GM18498 (cell line): ENCODE data around the gene ZSWIM7.
A peak's percentile ranks its signal among the peaks of the same experiment; 100 is the strongest.

Source experiments
- ATAC-seq: cut with Tn5 transposase; IDR thresholded peaks from one replicate; pipeline ENCODE4 v1.9.1; 2021; ENCODE audit warnings: mild to moderate bottlenecking, moderate library complexity; ENCODE audit not compliant: unreplicated experiment

ZSWIM7 gene, protein sequence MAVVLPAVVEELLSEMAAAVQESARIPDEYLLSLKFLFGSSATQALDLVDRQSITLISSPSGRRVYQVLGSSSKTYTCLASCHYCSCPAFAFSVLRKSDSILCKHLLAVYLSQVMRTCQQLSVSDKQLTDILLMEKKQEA

DNA sequence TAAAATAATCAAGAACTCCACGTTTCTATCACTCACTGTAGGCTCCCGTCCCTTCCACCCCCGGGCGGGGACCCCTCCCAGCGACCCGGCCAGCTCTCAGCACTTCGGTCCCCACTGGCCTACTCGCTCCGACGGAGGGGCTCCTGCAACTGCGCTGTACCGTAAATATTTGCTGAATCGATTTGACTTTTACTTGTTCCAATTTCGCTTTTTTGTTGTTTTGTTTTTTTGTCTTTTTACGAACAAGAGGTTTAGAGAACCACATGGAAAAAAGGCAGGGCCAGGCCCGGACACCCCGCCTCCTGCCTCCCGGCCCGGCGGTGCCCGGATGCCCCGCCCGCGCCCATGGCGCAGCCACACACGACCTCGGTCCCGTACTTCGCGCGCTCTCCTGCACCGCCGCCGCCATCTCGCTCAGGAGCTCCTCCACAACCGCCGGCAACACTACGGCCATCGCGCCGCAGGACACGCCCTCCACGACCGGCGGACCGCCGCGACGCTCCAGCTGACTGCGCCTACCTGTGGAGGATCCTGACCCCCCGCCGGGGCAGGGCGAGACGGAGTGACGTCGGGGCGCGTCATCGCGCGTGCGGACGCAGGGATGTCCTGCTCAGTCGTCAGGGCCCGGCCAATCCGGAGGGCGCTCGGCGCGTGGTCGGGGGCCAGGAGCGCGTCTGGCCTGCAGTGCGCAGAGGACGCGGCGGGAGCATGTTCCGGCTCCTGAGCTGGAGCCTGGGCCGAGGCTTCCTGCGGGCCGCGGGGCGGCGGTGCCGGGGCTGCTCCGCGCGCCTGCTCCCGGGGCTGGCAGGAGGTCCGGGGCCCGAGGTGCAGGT, at the start of gene ZSWIM7, which contains the start of gene TTC19:
Gene ZSWIM7 (minus strand): TSS at position 564 of the 833 bp plus-strand sequence. CDS start 110 bp downstream, at position 454.
Gene TTC19 (plus strand): TSS at position 684 of the 833 bp plus-strand sequence. CDS start 25 bp downstream, at position 709.
- ATAC-seq = peak; percentile 96

DNA sequence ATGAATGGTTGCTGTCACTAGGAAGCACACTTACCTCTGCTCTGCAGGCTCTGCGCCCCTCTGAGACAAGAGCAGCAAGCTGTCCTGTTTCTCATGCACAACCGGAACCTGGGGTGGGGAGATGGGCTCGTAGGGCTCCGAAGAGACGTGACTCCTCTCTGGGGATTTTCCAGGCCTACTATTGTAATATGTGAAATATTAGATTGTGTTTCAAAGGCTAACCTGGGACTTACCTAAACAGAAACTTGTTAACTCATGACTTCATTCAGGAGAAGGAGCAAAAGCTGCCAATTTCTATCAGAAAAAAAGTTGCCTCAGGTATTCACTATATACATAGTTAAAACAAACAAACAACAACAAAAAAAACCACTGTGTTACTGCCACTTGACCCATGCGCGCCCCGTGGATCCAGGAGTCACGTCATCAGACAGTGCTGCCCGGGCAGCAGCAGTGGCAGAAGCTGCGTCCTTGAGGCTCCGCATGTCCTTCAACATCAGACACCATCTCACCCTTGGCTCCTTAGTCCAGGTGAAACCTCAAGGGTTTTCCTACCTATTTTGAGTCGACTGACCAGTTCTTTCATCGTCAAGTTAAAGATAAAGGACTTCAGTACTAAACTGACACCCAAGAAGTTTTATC, 49.4 kb upstream of the ZSWIM7 start:
- ATAC-seq = no peak

DNA sequence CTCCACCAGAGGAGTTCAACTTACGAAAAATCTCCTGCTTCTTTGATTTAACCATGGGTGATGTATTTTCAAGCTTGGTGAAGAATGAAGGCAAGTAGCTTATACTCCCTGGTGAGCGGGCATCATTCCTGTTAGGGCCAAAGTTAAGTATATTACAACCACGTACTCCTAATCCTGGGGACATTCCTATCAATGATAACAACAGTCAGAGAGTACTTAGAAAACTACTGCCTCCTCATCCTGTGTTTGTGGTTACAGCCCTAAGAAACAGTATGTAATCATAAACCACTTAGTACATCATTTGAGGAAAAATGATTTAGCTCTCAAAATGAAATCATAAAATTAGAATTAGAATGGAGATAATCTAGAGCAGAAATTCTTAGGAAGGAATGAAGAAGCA, 47.5 kb upstream of the ZSWIM7 start:
- no peak for ATAC-seq

DNA sequence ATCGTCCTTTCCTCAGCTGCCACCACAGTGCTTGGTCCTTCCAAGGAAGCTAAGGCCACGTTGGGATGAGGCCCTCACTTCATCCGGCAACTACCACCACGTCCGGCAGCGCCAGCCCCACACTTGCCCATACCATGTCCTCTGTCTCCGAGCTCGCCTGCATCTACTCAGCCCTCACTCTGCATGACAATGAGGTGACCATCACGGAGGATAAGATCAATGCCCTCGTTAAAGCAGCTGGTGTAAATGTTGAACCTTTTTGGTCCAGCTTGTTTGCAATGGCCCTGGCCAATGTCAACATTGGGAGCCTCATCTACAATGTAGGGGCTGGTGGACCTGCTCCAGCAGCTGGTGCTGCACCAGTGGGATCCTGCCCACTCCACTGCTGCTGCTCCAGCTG, 45.0 kb upstream of the ZSWIM7 start:
- ATAC-seq = no peak

DNA sequence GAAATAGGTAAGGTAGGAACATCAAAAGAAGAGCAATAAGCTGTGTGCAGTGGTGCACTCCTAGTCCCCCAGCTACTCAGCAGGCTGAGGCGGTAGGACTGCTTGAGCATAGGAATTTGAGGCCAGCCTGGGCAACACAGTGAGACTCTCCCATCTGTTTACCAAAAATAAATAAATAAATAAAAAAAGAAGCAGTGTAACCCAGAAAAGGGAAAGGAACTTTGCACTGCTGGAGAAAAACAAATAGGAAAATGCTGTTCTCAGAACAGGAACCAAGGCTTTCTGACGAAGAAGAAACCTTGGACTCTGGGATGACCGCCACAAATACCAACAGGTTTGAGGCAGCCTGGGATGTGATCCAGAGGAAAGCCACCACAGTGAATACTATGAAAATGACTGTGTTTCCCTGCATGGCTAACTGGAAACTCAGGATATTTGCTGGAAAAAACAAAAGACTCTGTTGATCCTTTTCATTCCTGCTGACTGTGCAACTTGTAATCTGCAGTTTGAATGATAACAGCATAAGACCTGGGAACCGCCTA, 41.3 kb upstream of the ZSWIM7 start:
- no peak for ATAC-seq

DNA sequence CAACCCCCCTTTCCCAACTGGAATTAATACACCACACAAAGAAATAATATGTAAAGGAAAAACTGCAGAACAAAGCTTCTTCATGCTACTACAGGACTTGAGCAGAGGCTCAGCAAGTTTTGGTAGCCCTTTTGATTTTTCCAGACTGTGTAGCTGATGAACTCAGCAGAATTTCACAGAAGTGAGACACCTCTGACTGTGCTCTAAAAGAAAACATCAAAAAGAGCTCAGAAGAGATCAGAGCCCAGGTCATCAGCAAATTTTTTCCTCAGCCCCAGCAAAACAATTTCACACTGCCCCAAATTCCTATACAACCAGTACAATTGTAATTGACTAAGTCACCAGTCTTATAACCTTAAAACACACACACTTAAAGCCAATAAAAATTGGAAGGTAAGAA, 38.1 kb upstream of the ZSWIM7 start:
- ATAC-seq = no peak

DNA sequence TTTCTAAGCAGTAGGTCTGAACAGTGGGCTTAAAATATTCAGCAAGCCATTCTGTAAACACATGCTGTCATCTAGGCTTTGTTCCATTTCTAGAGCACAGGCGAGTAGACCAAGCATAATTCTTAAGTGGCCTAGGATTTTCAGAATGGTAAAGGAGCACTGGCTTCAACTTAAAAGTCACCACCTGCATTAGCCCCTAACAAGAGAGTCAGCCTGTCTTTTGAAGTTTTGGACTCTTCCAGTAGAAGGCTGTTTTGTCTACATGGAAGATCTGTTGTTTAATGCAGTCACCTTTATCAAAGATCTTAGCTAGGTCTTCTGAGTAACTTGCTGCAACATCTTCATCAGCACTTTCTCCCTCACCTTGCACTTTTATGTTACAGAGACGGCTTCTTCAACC, 36.8 kb upstream of the ZSWIM7 start:
- no peak for ATAC-seq

DNA sequence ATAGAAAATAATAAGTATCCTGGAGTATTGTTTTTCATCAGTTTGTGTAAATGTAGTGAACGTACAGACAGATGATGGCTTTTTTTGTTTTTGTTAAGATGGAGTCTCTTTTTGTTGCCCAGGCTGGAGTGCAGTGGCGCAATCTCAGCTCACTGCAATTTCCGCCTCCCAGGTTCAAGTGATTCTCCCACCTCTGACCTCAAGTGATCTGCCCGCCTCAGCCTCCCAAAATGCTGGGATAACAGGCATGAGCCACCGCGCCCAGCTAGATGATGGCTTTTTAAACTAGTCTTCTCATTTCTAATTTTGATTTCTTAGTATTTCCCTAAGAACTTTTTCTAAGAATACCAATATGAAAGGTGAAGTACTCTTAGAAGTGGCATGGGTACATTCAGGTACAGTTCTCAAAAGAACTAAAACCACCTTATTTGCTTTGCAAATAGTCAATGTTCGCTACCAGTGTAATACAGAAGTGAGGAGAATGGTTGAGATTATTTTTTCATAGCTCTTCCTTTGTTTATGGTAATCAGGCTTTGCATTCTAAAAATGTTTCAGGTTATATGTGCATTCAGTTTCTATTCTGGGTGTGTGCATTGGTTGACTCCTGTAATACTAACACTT, 34.3 kb upstream of the ZSWIM7 start:
- no peak for ATAC-seq

DNA sequence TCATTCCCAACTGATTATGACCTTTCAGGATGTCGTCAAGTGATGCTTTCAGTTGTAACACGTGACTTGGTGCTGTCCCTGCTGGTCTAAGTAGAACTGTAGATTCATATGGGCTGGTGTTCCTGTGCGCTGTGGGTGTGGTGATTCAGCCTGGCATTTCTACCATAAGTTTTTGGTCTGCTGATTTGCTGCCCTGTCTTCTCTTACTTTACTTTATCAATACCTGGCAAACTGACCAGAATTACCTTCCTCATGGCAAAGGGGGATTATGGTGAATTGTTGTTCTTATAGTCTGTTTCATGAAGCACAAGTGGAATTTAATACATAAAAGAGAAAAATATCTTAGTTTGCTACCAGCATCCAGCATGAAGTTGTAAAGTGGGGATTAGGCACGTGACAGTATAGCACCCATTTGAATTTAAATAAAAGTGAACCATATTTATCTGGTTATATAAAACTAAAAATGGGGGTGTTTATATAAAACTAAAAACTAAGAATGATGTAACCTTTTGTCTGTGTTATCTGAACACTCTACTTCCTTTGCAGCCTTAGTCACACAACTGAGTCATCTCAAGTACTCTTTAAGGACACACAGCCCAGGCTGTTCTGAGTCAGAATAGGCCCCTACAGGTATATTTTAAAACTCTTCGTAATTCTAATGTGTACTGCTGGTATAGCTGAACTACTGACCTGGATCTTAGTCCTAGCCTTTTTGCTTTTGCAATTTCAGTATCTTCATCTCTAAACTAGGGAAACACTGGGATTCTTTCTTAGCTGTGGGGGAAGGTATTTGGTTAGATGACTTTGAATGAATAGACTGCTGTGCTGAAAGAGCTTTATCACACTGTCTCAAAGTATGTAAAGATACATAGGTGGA, 28.4 kb upstream of the ZSWIM7 start:
- peak; percentile 78 for ATAC-seq

DNA sequence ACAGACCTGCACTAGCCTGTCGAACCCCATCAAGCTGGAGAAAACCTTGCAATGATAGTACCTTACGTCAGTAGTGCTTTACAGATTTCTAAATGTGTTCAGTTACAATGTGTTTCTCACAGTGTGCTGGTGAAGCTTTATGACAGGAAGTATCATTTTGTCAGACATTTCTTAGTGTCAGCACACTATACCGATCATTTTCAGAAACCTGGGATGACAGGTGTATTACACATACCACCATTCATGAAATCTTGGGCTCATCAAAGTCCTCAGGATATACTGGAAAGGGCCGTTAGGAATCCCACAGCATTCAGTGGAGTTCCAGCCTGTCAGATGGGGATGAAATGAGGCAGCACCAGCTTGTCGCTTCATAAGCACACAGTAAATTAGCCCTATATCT, 27.4 kb upstream of the ZSWIM7 start:
- no peak for ATAC-seq

DNA sequence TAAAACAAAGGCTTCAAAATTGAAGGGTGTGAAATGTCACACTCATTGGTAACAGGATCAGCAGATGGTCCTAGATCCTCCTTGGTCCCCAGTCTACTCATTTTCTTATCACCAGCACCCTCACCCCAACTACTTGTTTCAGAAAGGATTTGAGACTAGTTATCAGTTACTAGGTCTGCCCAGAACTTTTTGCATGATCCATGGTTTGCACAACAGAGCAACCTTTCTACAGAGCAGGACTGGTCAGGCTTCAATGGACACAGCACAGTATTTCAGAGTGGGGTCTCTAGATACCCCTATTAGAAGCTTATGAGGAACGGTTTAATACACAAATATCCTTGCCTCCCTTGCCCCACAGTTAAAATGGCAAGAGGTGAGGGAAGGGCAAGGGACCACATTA, 25.7 kb upstream of the ZSWIM7 start:
- ATAC-seq = no peak

DNA sequence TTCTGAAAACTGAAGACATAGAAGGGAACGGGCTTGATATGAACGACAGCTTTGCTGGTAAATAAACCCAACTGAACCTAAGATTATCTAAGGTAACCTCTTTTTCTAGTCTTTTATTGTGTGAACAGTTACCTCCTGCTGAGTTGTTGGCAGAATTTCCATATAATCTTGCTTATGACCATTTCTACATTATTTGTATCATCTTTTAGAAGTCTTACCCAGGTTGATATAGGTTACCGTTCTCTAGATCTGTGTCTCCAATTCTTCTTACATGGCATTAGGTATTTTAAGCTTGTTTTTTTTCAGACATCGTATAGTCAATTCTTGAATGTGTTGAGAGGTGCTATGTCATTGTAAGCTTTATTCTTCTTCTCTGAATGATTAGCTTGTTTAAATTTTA, 24.4 kb upstream of the ZSWIM7 start:
- ATAC-seq = no peak

DNA sequence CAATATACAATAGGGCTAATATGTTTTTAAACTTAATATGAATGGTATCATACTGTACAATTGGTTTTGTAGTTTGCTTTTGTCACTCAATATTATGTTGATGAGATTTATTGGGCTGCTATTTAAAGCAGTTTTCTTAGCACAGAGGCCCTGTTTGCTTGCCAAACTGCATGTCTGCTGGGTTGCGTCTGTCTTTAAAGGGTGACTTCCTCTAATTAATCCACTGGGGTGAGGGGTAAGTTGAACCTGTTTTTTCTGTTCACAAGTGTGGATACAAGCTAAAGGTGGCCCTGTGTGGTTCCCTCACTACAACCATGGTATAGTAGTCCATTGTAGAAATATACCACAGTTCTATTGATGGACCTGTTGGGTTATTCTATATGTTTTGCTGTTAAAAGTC, 19.8 kb upstream of the ZSWIM7 start:
- no peak for ATAC-seq

DNA sequence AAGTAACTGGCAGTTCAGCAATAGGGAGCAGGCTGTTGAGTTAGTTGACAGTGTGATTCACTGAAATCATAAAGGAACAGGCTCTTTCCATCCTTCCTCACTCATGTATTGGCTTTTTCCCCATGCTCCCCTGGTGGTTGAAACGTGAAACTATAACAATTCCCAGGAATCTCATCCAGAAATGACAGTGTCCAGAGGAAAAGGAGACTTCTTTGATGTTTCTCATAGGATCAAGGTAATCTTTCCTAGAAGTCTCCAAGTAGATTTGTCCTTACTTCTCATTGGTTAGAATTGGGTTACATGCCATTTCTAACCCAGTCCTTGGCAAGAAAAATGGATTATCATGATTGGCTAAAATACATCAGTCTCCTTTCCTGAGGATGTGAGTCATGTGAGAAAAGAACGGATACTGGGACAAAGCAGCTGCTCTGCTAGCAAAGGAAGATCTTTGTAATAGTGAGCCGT, 14.5 kb upstream of the ZSWIM7 start:
- ATAC-seq = no peak

DNA sequence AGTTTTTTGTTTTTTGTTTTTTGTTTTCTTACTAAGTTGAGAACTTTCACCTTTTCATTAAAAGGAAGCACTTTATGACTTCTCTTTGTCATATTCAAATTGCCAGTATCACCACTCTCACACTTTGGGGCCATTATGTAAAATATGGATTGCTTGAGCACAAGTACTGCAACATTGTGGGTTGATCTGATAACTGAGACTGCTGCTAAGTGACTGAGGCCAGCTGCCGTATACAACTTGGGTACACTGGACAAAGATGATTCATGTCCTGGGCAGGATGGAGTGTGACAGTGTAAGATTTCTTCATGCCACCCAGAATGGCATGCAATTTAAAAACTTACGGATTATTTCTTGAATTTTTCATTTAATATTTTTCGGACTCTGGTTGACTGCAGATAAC, 7.9 kb upstream of the ZSWIM7 start:
- no peak for ATAC-seq

DNA sequence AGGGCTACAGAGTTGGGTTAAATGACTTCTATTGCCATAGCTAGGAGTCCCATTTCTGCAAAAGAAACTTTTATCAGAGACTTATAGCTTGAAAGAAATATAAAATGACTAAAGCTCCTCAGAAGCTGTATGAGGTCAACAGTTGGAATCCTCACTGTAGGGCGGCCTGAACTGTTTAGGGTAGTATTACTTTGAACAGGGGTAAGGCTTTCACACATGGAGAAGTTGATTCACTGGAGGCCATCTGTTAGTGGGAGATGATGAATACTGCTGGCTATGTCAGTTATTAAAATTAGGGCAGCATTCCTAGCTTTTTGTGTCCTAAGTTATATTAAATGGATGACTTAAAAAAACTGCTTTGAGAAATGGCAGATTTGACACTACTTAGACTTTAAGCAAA, 6.1 kb upstream of the ZSWIM7 start:
- no peak for ATAC-seq

DNA sequence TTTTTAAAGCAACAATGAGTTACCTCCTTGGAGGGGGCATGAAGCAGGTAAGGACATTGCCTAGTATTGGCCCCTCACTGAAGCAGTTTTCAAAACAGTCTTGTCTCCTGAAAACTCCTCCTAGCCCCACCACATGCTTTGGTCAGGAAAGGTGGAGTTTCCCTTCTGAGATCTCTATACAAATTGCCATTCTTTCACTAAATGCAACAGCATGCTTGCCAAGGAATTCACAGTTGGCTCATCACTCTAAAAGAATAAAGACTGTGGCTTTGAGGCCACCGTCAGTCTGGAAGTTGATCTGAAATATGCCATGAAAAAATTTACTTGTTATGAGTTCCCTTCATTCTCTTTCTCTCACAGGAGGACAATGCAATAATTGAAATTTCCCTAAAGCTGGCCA, 4.3 kb upstream of the ZSWIM7 start:
- ATAC-seq = no peak

DNA sequence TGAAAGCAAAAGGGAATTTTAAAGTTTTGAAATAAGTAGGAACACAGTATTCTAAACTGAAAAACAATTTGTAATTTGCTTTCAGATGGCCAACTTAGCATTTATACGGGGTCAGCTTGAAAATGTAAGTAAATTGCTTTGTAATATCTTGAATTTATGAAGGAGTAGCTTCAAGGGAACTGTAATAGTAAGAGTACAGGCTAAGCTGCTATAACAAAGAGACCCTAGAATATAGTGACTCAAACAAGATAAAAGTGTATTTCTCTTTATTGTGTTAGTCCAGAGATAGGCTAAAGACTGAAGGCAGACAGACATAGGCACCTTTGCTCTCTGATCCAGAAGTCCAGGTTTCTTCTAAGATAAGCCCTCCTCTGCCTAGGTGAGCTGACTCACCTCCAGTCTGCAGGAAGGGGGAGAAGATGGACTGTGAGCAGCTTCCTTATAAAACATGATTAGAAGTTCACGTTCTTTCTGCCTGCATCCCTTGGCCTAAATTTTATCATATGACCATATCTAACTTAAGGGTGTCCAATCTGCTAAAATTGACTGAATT, 3.3 kb upstream of the ZSWIM7 start:
- no peak for ATAC-seq

DNA sequence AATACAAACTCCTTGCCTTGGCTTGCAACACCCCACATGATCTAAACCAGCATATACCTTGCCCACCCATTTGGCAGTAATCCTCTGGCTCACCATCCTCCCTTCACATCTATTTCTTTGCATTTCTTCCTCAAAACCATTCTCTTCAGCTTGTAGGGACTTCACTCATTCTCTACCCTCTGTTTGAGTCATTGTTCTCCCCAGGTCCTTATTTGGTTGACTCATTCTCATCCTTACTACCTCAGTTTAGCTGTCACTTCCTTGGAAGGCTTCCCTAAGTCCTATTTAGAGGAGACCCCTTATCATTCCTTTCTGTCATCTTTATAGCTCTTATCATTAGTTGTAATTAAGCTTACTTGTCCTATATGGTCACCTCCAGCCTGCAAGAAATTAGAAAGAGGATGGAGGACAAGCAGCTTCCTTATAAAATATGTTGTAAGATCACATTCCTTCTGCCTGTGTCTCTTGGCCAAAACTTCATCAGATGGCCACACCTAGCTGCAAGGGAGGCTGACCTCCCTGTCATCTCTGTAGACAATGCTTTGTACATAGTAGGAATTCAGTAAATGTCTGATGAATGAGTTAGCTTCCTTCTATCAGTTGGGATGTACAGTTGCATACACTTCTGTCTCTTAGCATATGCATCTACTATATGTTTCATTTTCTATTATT, 1.9 kb upstream of the ZSWIM7 start:
- ATAC-seq = no peak
